IPS-NIHi7 (cell line): Measurements from ENCODE around the gene MRPL20.

ENCODE experiments used
- DNase-seq: peaks from one replicate; pipeline ENCODE4 v3.0.0; 2012; ENCODE audit warnings: mixed read lengths; ENCODE audit errors: extremely low spot score

The MRPL20 gene

GRCh38 chr1:1364266-1364665, 42.8 kb downstream of the MRPL20 start:
- no peak for DNase-seq

- DNase-seq, result peak; percentile 65
Measured at GRCh38 chr1:1361982-1362423, 45.1 kb downstream of the MRPL20 start.

- no peak for DNase-seq
Measured at GRCh38 chr1:1361233-1361981, 45.7 kb downstream of the MRPL20 start.

- no peak for DNase-seq
Measured at GRCh38 chr1:1360506-1361169, 46.5 kb downstream of the MRPL20 start.

- no peak for DNase-seq
Measured at GRCh38 chr1:1359664-1360468, 47.2 kb downstream of the MRPL20 start.

- no peak for DNase-seq
Measured at GRCh38 chr1:1359308-1359663, 47.8 kb downstream of the MRPL20 start.

- peak; percentile 61 for DNase-seq
Measured at GRCh38 chr1:1358433-1359271, 48.4 kb downstream of the MRPL20 start, which contains the start of gene MXRA8. MXRA8 (minus strand) TSS chr1:1358555; CDS start chr1:1358504, 51 bp downstream.

- no peak for DNase-seq
Measured at GRCh38 chr1:1357871-1358432, 49.1 kb downstream of the MRPL20 start.

GRCh38 chr1:1356796-1357401, 50.2 kb downstream of the MRPL20 start:
- DNase-seq, result no peak

GRCh38 chr1:1356166-1356795, 50.8 kb downstream of the MRPL20 start:
- DNase-seq, result no peak

- no peak for DNase-seq
Measured at GRCh38 chr1:1355416-1355815, 51.7 kb downstream of the MRPL20 start.

GRCh38 chr1:1354271-1355247, 52.5 kb downstream of the MRPL20 start:
- no peak for DNase-seq

GRCh38 chr1:1353389-1354151, 53.5 kb downstream of the MRPL20 start:
- DNase-seq, result peak; percentile 72

- DNase-seq, result no peak
Measured at GRCh38 chr1:1352786-1353388, 54.2 kb downstream of the MRPL20 start.
